ENCODE results near the gene ZNF512B.
"Not testable (repeated sequence)": the region's sequence is repeated elsewhere in the genome, so short reads cannot be mapped to it uniquely, and the experiment has no call there.

ZNF512B gene

GRCh38 chr20:63919130-63919529 is 50.6 kb downstream of the ZNF512B start:
- no peak overlapping the region for H3K4me3 ChIP-seq (ENCODE audit: low read depth, low read length)
- no peak for TF ChIP-seq CTCF (IDR thresholded peaks at IDR 0.05; ENCODE audit: borderline replicate concordance, insufficient read depth, low read depth, low read length)

GRCh38 chr20:63917811-63918210 is 51.9 kb downstream of the ZNF512B start:
- no peak overlapping the region for H3K4me3 ChIP-seq (ENCODE audit: low read depth, low read length)
- no peak for TF ChIP-seq CTCF (IDR thresholded peaks at IDR 0.05; ENCODE audit: borderline replicate concordance, insufficient read depth, low read depth, low read length)

DNA sequence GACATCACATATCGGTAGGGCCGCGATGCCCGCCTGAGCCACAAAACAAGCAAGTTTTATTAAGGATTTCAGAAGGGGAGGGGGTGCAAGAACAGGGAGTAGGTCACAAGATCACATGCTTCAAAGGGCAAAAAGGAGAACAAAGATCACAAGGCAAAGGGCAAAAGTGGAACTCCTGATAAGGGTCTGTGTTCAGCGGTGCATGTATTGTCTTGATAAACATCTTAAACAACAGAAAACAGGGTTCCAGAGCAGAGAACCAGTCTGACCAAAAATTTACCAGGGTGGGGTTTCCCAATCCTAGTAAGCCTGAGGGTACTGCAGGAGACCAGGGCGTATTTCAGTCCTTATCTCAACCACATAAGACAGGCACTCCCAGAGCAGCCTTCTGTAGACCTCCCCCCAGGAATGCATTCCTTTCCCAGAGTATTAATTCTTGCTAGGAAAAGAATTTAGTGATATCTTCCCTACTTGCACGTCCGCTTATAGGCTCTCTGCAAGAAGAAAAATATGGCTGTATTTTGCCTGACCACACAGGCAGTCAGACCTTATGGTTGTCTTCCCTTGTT is 53.3 kb downstream of the ZNF512B start:
- not testable (repeated sequence) for H3K4me3 ChIP-seq (ENCODE audit: low read depth, low read length)

- TF ChIP-seq CTCF (IDR thresholded peaks at IDR 0.05; ENCODE audit: borderline replicate concordance, insufficient read depth, low read depth, low read length), result no peak
- H3K4me3 ChIP-seq (ENCODE audit: low read depth, low read length), result no peak overlapping the region
Observed at GRCh38 chr20:63915471-63915870, 54.3 kb downstream of the ZNF512B start.

DNA sequence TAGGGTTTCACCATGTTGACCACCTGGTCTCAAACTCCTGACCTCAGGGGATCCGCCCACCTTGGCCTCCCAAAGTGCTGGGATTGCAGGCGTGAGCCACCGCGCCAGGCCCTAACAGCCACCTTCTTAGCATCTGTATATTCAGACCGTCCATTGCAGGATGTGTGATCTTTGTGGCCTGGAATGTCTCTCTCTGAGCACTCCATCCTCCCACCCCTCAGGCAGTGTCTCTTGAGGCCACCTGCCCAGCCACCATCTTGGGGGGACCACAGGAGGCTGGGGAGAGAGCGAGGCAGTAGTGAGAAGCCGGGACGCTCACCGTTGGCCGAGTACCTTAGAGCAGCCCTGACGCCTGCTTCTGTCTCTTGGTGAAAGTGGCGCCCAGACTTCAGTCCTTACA is 56.0 kb downstream of the ZNF512B start:
- TF ChIP-seq CTCF (IDR thresholded peaks at IDR 0.05; ENCODE audit: borderline replicate concordance, insufficient read depth, low read depth, low read length), result no peak

DNA sequence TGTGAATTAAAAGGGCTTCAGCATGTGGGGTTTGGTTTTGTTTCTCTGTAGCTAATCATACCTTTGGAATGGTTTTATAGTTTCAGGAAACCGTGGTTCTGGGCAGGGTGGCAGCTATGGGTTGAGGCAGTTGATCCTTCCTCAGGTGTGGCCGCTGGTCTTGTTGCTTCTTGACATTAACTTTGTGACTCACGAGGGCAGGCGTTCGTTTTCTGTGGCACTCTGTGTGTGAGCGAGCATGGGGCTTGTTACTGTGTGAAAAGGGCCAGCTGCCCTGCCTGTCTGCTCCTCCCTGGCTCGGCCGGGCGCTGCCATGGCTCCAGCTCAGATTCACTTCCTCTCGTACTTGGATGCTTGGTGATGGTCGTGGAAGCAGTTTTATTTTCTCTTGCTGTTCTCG is 58.6 kb downstream of the ZNF512B start:
- H3K4me3 ChIP-seq (ENCODE audit: low read depth, low read length), result no peak overlapping the region
- no peak for TF ChIP-seq CTCF (IDR thresholded peaks at IDR 0.05; ENCODE audit: borderline replicate concordance, insufficient read depth, low read depth, low read length)

More for the DNA sequence above, 56.0 kb downstream of the ZNF512B start:
- no peak overlapping the region for H3K4me3 ChIP-seq (ENCODE audit: low read depth, low read length)

DNA sequence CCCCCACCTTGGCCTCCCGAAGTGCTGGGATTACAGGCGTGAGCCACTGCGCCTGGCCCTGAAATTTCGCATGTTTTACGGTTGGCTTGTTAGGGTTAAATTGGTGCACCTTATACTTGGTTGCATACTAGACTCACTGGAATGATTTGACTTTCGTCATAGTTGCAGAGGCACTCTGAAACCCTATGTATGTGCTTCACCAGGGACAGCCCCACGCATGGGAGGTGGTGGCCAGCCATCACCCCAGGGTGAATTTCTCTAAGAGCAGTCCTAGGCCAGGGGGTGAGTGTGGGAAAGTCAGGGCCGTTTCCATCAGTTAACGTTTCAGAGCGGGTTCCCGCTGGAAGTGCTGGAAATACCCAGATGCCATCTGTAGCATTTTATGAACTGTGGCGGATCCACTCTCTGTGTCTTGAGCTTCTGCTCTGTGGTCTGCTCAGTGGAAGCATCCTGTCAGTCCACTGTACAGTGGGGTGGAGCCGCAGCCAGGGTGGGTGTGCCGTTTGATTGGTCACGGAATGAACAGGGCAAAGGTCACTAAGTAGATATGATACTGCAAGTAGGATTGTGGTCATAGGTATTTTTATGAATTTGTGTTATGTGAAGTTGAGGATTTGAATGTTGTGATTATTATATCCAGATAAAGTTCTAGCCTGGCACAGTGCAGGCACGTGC is 61.6 kb downstream of the ZNF512B start:
- H3K4me3 ChIP-seq (ENCODE audit: low read depth, low read length), result no peak overlapping the region
- no peak for TF ChIP-seq CTCF (IDR thresholded peaks at IDR 0.05; ENCODE audit: borderline replicate concordance, insufficient read depth, low read depth, low read length)
